ENCODE measurements around the gene ANTKMT. TPM values are rescaled to one million over a fixed set of nuclear protein-coding genes. Genes with fewer than 3 reads are reported as not detected.

The ANTKMT gene
- total and polyA plus RNA-seq, 8 donors, result 7.7 to 52.9 (median 14.1) TPM

DNA sequence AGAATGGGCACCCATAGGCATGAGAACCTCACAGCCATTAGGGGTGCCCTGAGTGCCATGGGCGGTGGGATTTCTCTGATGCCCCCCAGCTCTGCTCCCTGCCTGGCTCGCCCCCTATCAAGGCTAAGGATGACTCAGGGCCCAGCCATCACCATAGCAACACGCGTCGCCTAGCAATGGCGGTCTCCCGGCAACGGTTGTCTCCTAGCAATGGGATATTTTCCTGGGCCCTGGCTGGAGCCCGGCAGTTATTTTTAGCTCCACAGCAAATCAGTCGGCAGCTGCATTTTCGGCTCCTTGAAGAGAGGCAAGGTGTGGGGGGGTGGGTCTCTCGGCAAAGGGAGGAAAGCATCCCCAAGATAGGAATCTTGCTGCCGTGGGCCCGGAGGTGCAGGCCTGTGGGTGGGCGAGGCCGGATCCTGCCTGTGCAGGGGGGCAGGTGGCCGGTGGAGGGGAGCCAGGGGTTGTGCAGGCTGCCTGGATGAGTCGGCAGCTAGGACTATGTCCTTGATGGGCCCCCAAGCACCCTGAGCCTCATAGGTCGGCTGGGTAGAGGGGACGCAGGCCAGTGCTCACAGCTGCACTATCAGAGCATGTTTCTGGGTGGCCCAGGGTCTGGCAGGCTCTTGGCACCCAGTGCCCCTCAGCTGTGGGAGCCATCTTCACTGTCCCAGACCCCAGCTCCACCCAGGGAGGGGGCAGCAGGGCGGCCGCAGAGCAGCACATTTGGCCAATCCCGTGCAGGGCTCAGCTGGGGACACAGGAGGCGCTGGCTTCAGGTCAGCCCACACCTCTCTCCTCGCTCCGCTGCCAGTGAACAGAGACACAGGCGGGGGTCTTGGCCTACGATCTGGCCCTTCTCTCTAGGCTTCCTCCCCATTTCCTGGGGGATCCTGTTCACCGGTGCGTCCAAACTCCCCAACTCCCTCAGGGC is 11.1 kb upstream of the ANTKMT start:
- peak in 1 of 4 donors; percentile 44 for DNase-seq
- H3K27ac ChIP-seq, result no peak overlapping the region
- TF ChIP-seq, protein P1, sequence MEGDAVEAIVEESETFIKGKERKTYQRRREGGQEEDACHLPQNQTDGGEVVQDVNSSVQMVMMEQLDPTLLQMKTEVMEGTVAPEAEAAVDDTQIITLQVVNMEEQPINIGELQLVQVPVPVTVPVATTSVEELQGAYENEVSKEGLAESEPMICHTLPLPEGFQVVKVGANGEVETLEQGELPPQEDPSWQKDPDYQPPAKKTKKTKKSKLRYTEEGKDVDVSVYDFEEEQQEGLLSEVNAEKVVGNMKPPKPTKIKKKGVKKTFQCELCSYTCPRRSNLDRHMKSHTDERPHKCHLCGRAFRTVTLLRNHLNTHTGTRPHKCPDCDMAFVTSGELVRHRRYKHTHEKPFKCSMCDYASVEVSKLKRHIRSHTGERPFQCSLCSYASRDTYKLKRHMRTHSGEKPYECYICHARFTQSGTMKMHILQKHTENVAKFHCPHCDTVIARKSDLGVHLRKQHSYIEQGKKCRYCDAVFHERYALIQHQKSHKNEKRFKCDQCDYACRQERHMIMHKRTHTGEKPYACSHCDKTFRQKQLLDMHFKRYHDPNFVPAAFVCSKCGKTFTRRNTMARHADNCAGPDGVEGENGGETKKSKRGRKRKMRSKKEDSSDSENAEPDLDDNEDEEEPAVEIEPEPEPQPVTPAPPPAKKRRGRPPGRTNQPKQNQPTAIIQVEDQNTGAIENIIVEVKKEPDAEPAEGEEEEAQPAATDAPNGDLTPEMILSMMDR (IDR thresholded peaks at IDR 0.05), result no peak
- no peaks in the 10 kb centered on the region for H3K9me3 ChIP-seq
- H3K36me3 ChIP-seq, result no peaks in the 10 kb centered on the region
- intact Hi-C loops (cut with DNase I), result loop anchor here in 1 of 2 donors (5.0 kb wide), 1 partner anchor 72 kb away; no protein-coding TSS in a partner anchor
- H3K4me1 ChIP-seq, result peaks cover 3 to 20% of the 10 kb centered on the region in 2 donors
- H3K4me3 ChIP-seq, result no peak overlapping the region
- H3K27me3 ChIP-seq, result peaks cover 29 to 94% of the 10 kb centered on the region in 2 donors
- ATAC-seq, result no peak

DNA sequence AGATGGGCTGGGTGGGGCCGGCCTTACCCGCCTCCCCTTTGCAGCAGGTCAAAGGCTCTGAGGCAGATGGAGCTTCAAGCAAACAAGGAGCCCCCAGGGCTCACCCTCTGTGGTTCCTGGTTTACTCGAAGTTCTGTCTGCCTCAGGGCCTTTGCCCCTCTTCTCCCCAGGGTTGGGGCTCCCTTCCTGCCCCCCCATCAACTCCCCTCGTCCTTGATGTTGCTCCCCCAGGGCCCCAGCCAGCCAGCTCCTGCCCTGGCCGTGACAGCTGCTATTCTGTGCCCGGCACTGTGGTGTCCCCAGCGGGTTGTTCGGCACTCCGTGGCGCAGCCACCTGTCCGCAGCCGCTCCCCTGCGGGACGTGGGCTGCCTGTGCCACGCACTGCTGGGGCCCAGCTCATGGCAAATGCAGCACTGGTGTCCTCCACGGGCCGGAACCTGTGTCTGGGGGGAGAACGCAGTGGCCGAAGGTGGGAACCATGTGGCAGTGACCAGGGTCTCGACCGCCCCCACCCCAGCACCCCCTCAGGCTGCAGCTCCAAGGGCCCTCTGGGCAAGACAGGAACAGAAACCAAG is 10.4 kb upstream of the ANTKMT start:
- H3K36me3 ChIP-seq, result no peaks in the 10 kb centered on the region
- peaks cover 26 to 93% of the 10 kb centered on the region in 2 donors for H3K27me3 ChIP-seq
- DNase-seq, result no peak
- H3K9me3 ChIP-seq, result no peaks in the 10 kb centered on the region
- H3K4me3 ChIP-seq, result no peak overlapping the region
- TF ChIP-seq, protein P1 (IDR thresholded peaks at IDR 0.05), result no peak
- no peak overlapping the region for H3K27ac ChIP-seq
- ATAC-seq, result no peak
- peaks cover 3 to 25% of the 10 kb centered on the region in 2 donors for H3K4me1 ChIP-seq
- intact Hi-C loops (cut with DNase I), result loop anchor here in 1 of 2 donors (5.0 kb wide), 1 partner anchor 72 kb away; no protein-coding TSS in a partner anchor

DNA sequence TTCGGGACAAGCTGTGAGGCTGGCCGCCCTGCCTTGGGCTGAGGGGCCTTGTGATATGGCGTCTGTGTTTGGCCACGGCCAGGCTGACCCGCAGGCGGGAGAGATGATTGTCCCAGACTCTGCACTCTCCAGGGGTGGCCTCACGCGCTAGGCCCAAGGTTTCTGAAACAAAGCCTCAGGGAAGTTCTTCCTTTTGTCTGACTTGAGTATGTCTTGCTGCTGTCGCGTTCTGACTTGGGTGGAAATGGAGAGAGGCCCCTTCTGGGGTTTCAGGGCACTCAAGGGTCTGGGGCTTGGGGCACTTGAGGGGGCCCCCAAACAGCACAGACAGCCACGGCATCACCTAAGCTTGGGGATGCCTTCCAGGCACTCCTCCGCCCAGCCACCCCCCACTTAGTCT is 9.9 kb upstream of the ANTKMT start:
- no peaks in the 10 kb centered on the region for H3K36me3 ChIP-seq
- peaks cover 23 to 94% of the 10 kb centered on the region in 2 donors for H3K27me3 ChIP-seq
- no peak overlapping the region for H3K4me3 ChIP-seq
- H3K27ac ChIP-seq, result no peak overlapping the region
- intact Hi-C loops (cut with DNase I), result loop anchor here in 1 of 2 donors (5.0 kb wide), 1 partner anchor 71 kb away; no protein-coding TSS in a partner anchor
- H3K4me1 ChIP-seq, result peaks cover 7 to 30% of the 10 kb centered on the region in 2 donors
- H3K9me3 ChIP-seq, result no peaks in the 10 kb centered on the region
- no peak for ATAC-seq
- TF ChIP-seq, protein P1 (IDR thresholded peaks at IDR 0.05), result no peak
- DNase-seq, result no peak

DNA sequence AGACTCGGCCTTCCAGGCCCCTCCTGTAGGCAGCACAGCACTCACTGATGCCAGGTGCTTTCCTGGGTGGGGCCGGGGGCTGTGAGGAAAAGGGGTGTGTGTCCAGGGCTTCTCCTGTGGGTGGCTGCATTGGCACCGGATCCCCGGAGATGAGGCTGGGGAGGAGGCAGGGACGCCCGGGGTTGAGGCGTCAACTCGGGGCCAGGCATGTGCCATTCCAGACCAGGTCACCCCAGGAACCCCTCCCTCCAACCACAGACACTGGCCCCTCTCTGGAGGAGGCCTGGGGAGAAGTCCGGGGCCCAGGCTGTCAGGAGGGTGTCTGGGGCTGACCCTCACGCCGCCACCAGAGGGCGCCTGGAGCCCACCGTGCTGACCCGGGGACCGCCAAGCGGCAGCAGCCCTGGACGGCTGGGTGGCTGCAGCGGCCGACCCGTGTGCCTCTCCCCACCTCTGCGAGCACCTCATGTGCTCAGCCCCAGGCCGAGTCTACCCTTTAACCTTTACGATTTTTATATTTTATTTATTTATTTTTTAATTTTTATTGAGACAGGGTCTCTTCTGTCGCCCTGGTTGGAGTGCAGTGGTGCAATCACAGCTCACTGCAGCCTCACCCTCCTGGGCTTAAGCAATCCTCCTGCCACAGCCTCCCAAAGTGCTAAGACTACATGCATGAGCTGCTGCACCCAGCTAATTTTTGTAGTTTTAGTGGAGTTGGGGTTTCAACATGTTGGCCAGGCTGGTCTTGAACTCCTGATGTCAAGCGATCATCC is 9.2 kb upstream of the ANTKMT start:
- H3K27me3 ChIP-seq, result peaks cover 17 to 94% of the 10 kb centered on the region in 2 donors
- H3K4me1 ChIP-seq, result peaks cover 11 to 36% of the 10 kb centered on the region in 2 donors
- H3K4me3 ChIP-seq, result no peak overlapping the region
- H3K9me3 ChIP-seq, result no peaks in the 10 kb centered on the region
- intact Hi-C loops (cut with DNase I), result loop anchor here in 1 of 2 donors (5.0 kb wide), 1 partner anchor 71 kb away; no protein-coding TSS in a partner anchor
- no peak overlapping the region for H3K27ac ChIP-seq
- H3K36me3 ChIP-seq, result no peaks in the 10 kb centered on the region
- TF ChIP-seq, protein P1 (IDR thresholded peaks at IDR 0.05), result peak; percentile 94 to 98
- peak in 3 of 4 donors; percentile 81 to 98 (median 84) for DNase-seq
- peak; percentile 73 for ATAC-seq

All from left lung (tissue), 10 donors.